CD1c-positive myeloid dendritic cell (primary cell): Measurements from ENCODE around the gene RPS27.
"Not testable (repeated sequence)": the region's sequence is repeated elsewhere in the genome, so short reads cannot be mapped to it uniquely, and the experiment has no call there.

Experiments
- DNase-seq: peaks from one replicate; pipeline ENCODE4 v3.0.0-alpha.2; 2016; ENCODE audit errors: extremely low spot score

The RPS27 gene

GRCh38 chr1:153961421-153961820, 29.1 kb upstream of the RPS27 start:
- DNase-seq = no peak

GRCh38 chr1:153962088-153963029, 28.2 kb upstream of the RPS27 start:
- peak; percentile 74 for DNase-seq

GRCh38 chr1:153963030-153963849, 27.3 kb upstream of the RPS27 start, which contains the start of gene SLC39A1:
Gene SLC39A1, minus strand, starts transcription at chr1:153963537. Its CDS starts 822 bp downstream, at chr1:153962715.
- DNase-seq = peak; percentile 96

GRCh38 chr1:153963850-153964331, 26.7 kb upstream of the RPS27 start:
- DNase-seq = no peak

GRCh38 chr1:153967107-153967999, 23.2 kb upstream of the RPS27 start, which contains the start of gene CREB3L4:
Gene CREB3L4, plus strand, starts transcription at chr1:153967902. Its CDS starts 624 bp downstream, at chr1:153968526.
- DNase-seq = peak; percentile 95

- no peak for DNase-seq
These were observed 22.6 kb upstream of the RPS27 start for GRCh38 chr1:153968000-153968363.

- no peak for DNase-seq
These were observed 22.2 kb upstream of the RPS27 start for GRCh38 chr1:153968408-153968807.

- no peak for DNase-seq
These were observed 21.6 kb upstream of the RPS27 start for GRCh38 chr1:153968972-153969371.

GRCh38 chr1:153970346-153970745, 20.2 kb upstream of the RPS27 start:
- DNase-seq = no peak

GRCh38 chr1:153973071-153973470, 17.5 kb upstream of the RPS27 start:
- DNase-seq = no peak

- DNase-seq = no peak
These were observed 17.0 kb upstream of the RPS27 start for GRCh38 chr1:153973525-153973924.

- no peak for DNase-seq
These were observed 13.7 kb upstream of the RPS27 start for GRCh38 chr1:153976819-153977249.

- DNase-seq = peak; percentile 92
These were observed 13.0 kb upstream of the RPS27 start, which contains the start of gene JTB for GRCh38 chr1:153977250-153978240. Gene JTB, minus strand, starts transcription at chr1:153977674. Its CDS starts 422 bp downstream, at chr1:153977252.

- DNase-seq = no peak
These were observed 12.2 kb upstream of the RPS27 start for GRCh38 chr1:153978274-153978909.

- not testable (repeated sequence) for DNase-seq
These were observed 11.5 kb upstream of the RPS27 start for GRCh38 chr1:153979091-153979490.

- DNase-seq = not testable (repeated sequence)
These were observed 8.8 kb upstream of the RPS27 start for GRCh38 chr1:153981735-153982134.

GRCh38 chr1:153984123-153984894, 6.3 kb upstream of the RPS27 start:
- peak; percentile 61 for DNase-seq

- DNase-seq = peak; percentile 51
These were observed 5.1 kb upstream of the RPS27 start for GRCh38 chr1:153985341-153985912.
